ENCODE results near the gene MAPK8IP1. TPM values are rescaled to one million over a fixed set of nuclear protein-coding genes. Genes with fewer than 3 reads are reported as not detected.

MAPK8IP1 gene
- total and polyA plus RNA-seq, 2 donors (not counting 1 experiment from before 2014, with no cell fraction given), result 2.1 to 4.0 TPM

- H3K4me1 ChIP-seq (ENCODE audit: control insufficient read depth in 2 of 2, insufficient read depth in 2 of 2, low read length in 2 of 2), result peaks cover 44 to 57% of the 10 kb centered on the region in 2 donors
- POLR2A ChIA-PET, result interaction anchor here (0.9 to 9.1 kb wide), 5 partner anchors 9 to 112 kb away, joined by 4 to 162 read pairs (median 6); partner anchors contain the start of gene CRY2
- WGBS (ENCODE audit: insufficient coverage), result under 1% methylated on average over 43 of the region's 45 CpGs
- DNase-seq (peak; percentile 99), ATAC-seq (ENCODE audit: low read depth) (peak; percentile 83)
- no peaks in the 10 kb centered on the region for H3K9me3 ChIP-seq (ENCODE audit: control extremely low read depth in 1 of 3, control insufficient read depth in 2 of 3, insufficient read depth in 1 of 3, low read length in 2 of 3)
- H3K4me2 ChIP-seq (replicated peaks; ENCODE audit: low read depth, low read length, poor library complexity, severe bottlenecking), result peak within 1 kb of the TSS; percentile 98
- CTCF ChIA-PET, result interaction anchor here (0.9 to 9.6 kb wide), 12 partner anchors 9 to 146 kb away, joined by 3 to 98 read pairs (median 4); partner anchors contain the start of gene CRY2
- peak within 1 kb of the TSS; percentile 86 to 99 (median 90) for H3K4me3 ChIP-seq (ENCODE audit: control extremely low read depth in 1 of 5, extremely low read depth in 1 of 5, insufficient read depth in 1 of 5, low read depth in 2 of 5, low read length in 4 of 5)
- H3K9ac ChIP-seq (ENCODE audit: low read length), result peak within 1 kb of the TSS; percentile 97
- no peaks in the 10 kb centered on the region for H3K27me3 ChIP-seq (replicated peaks in 1 of 4; ENCODE audit: control extremely low read depth in 1 of 4, control insufficient read depth in 3 of 4, insufficient read depth in 4 of 4, low read length in 3 of 4)
- TF ChIP-seq EZH2 (IDR thresholded peaks at IDR 0.05; ENCODE audit: borderline replicate concordance, insufficient read depth, low read depth, low read length, poor library complexity, severe bottlenecking), result no peak
- TF ChIP-seq CTCF (IDR thresholded peaks at IDR 0.05), result no peak
- no peaks in the 10 kb centered on the region for H3K9me3 Mint-ChIP-seq (ENCODE audit: insufficient read depth)
- peak within 1 kb of the TSS; percentile 92 for H3K4me3 Mint-ChIP-seq
- H3K36me3 ChIP-seq (replicated peaks in 1 of 2; ENCODE audit: control extremely low read depth in 1 of 2, control insufficient read depth in 1 of 2, extremely low read depth in 1 of 2, insufficient read depth in 2 of 2, low read length in 1 of 2), result peaks cover 2 to 28% of the 10 kb centered on the region in 2 experiments
- H2AFZ ChIP-seq (ENCODE audit: insufficient read depth, low read depth, low read length, poor library complexity, severe bottlenecking), result peak within 1 kb of the TSS; percentile 80
- H3K27me3 Mint-ChIP-seq, result no peaks in the 10 kb centered on the region
- H3K27ac ChIP-seq (ENCODE audit: low read length in 2 of 2), result peak within 1 kb of the TSS; percentile 88 to 95
- peaks cover 48% of the 10 kb centered on the region for H3K79me2 ChIP-seq (ENCODE audit: control insufficient read depth, insufficient read depth, low read length)
- H3K27ac Mint-ChIP-seq, result peak within 1 kb of the TSS; percentile 94
- H4K20me1 ChIP-seq (ENCODE audit: control insufficient read depth, insufficient read depth, low read length, poor library complexity, severe bottlenecking), result peaks cover 54% of the 10 kb centered on the region
- H3K4me1 Mint-ChIP-seq, result peaks cover 64% of the 10 kb centered on the region
- intact Hi-C loops (cut with micrococcal nuclease), result loop anchor here (1.0 to 10.0 kb wide), 10 partner anchors 13 to 1353 kb away; partner anchors contain the start of genes ATG13, CD82, CRY2 and DGKZ
These were observed 32.3 kb downstream of the MAPK8IP1 start, which contains the start of gene PEX16 for GRCh38 chr11:45917623-45918330. TSS of gene PEX16 (minus strand) at chr11:45917877. CDS start at chr11:45917811, 66 bp downstream.

All from B cell (primary cell).